ENCODE measurements around the gene SPECC1.

The SPECC1 gene

GRCh38 chr17:20210180-20210579 lies 201.0 kb downstream of the SPECC1 start:
- TF ChIP-seq CTCF (IDR thresholded peaks at IDR 0.05; ENCODE audit: low read depth, low read length) (no peak), MYC (IDR thresholded peaks at IDR 0.05; ENCODE audit: low read depth, low read length) (no peak), MAX (IDR thresholded peaks at IDR 0.05; ENCODE audit: low read depth, low read length) (no peak), POLR2A (IDR thresholded peaks at IDR 0.05; ENCODE audit: extremely low read depth, insufficient read length) (no peak)
- no peak for DNase-seq (ENCODE audit: low read depth)
- H3K4me3 ChIP-seq (ENCODE audit: low read depth, low read length) = no peak overlapping the region

- no peak for DNase-seq (ENCODE audit: low read depth)
- no peak for TF ChIP-seq CTCF (IDR thresholded peaks at IDR 0.05; ENCODE audit: low read depth, low read length)
- no peak for TF ChIP-seq MAX (IDR thresholded peaks at IDR 0.05; ENCODE audit: low read depth, low read length)
- TF ChIP-seq POLR2A (IDR thresholded peaks at IDR 0.05; ENCODE audit: extremely low read depth, insufficient read length) = no peak
- TF ChIP-seq MYC (IDR thresholded peaks at IDR 0.05; ENCODE audit: low read depth, low read length) = no peak
- H3K4me3 ChIP-seq (ENCODE audit: low read depth, low read length) = no peak overlapping the region
Observed at GRCh38 chr17:20210614-20211013, 201.5 kb downstream of the SPECC1 start.

- no peak for TF ChIP-seq MAX (IDR thresholded peaks at IDR 0.05; ENCODE audit: low read depth, low read length)
- no peak for TF ChIP-seq CTCF (IDR thresholded peaks at IDR 0.05; ENCODE audit: low read depth, low read length)
- TF ChIP-seq POLR2A (IDR thresholded peaks at IDR 0.05; ENCODE audit: extremely low read depth, insufficient read length) = no peak
- no peak for TF ChIP-seq MYC (IDR thresholded peaks at IDR 0.05; ENCODE audit: low read depth, low read length)
- H3K4me3 ChIP-seq (ENCODE audit: low read depth, low read length) = no peak overlapping the region
- no peak for DNase-seq (ENCODE audit: low read depth)
Observed at GRCh38 chr17:20211246-20211645, 202.1 kb downstream of the SPECC1 start.

- H3K4me3 ChIP-seq (ENCODE audit: low read depth, low read length) = no peak overlapping the region
- TF ChIP-seq MYC (IDR thresholded peaks at IDR 0.05; ENCODE audit: low read depth, low read length) = no peak
- no peak for TF ChIP-seq POLR2A (IDR thresholded peaks at IDR 0.05; ENCODE audit: extremely low read depth, insufficient read length)
- no peak for TF ChIP-seq CTCF (IDR thresholded peaks at IDR 0.05; ENCODE audit: low read depth, low read length)
- TF ChIP-seq MAX (IDR thresholded peaks at IDR 0.05; ENCODE audit: low read depth, low read length) = no peak
- DNase-seq (ENCODE audit: low read depth) = no peak
Observed at GRCh38 chr17:20213449-20213848, 204.3 kb downstream of the SPECC1 start.

GRCh38 chr17:20214794-20215193 lies 205.6 kb downstream of the SPECC1 start:
- TF ChIP-seq POLR2A (IDR thresholded peaks at IDR 0.05; ENCODE audit: extremely low read depth, insufficient read length) (no peak), CTCF (IDR thresholded peaks at IDR 0.05; ENCODE audit: low read depth, low read length) (no peak), MYC (IDR thresholded peaks at IDR 0.05; ENCODE audit: low read depth, low read length) (no peak), MAX (IDR thresholded peaks at IDR 0.05; ENCODE audit: low read depth, low read length) (no peak)

More at GRCh38 chr17:20214794-20215193, 205.6 kb downstream of the SPECC1 start:
- no peak for DNase-seq (ENCODE audit: low read depth)
- H3K4me3 ChIP-seq (ENCODE audit: low read depth, low read length) = no peak overlapping the region

Data from NB4 (cell line).